ENCODE data around the gene AP2A2.
"Not testable (repeated sequence)": the region's sequence is repeated elsewhere in the genome, so short reads cannot be mapped to it uniquely, and the experiment has no call there.

AP2A2 gene

DNA sequence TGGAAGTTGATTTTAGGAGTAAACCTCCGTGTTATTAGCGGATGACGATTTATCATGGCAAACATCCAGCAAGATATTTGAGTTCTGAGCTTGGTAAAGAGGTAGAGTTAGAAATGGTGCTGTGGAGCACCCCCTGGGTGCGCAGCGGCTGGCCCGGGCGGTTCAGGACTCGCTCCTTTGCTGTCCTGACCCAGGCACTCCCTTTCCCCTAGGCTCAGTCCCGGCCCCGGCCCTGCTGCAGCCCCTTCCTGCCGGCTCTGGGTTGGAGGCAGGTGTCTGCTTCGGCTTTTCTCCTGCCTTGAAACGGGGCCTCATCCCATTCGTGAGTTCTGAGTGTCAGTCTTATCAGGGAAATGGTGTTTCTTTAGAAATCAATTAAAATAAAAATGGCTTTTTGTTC lies 33.4 kb downstream of the AP2A2 start:
- Histone ChIP-seq H3K4me3 (ENCODE audit: low read depth, low read length) (no peak overlapping the region), H3K27ac (no peak overlapping the region), H3K27me3 (ENCODE audit: insufficient read depth, low read depth, severe bottlenecking) (no peaks in the 10 kb centered on the region), H3K36me3 (peaks cover 39% of the 10 kb centered on the region), H3K9me3 (ENCODE audit: severe bottlenecking) (no peaks in the 10 kb centered on the region)
- no peak for DNase-seq
- TF ChIP-seq, protein P1, sequence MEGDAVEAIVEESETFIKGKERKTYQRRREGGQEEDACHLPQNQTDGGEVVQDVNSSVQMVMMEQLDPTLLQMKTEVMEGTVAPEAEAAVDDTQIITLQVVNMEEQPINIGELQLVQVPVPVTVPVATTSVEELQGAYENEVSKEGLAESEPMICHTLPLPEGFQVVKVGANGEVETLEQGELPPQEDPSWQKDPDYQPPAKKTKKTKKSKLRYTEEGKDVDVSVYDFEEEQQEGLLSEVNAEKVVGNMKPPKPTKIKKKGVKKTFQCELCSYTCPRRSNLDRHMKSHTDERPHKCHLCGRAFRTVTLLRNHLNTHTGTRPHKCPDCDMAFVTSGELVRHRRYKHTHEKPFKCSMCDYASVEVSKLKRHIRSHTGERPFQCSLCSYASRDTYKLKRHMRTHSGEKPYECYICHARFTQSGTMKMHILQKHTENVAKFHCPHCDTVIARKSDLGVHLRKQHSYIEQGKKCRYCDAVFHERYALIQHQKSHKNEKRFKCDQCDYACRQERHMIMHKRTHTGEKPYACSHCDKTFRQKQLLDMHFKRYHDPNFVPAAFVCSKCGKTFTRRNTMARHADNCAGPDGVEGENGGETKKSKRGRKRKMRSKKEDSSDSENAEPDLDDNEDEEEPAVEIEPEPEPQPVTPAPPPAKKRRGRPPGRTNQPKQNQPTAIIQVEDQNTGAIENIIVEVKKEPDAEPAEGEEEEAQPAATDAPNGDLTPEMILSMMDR (IDR thresholded peaks at IDR 0.05; ENCODE audit: low read depth, low read length): no peak

DNA sequence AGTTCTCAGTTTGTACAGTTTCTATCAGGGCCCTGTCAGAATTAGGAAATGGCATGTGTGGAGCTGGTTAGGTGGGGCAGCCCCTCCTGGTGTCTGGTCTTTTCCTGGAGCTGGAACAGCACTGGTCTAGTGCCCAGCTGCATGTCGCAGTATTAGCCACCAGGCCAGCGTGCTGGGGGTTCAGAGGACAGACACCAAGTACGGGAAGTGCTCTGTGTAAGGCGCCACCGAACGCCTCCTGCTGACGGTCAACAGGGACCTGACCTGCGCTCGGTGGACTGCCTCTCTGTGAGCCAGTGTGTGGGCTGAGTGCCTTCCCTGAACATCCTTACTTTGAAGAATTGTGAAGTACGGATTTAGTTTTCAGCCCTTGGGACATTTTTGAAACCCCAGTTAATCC lies 33.9 kb downstream of the AP2A2 start:
- no peak for DNase-seq
- TF ChIP-seq, protein P1 (IDR thresholded peaks at IDR 0.05; ENCODE audit: low read depth, low read length): no peak
- no peaks in the 10 kb centered on the region for H3K27me3 ChIP-seq (ENCODE audit: insufficient read depth, low read depth, severe bottlenecking)
- peaks cover 43% of the 10 kb centered on the region for H3K36me3 ChIP-seq
- no peak overlapping the region for H3K4me3 ChIP-seq (ENCODE audit: low read depth, low read length)
- H3K9me3 ChIP-seq (ENCODE audit: severe bottlenecking): no peaks in the 10 kb centered on the region
- H3K27ac ChIP-seq: no peak overlapping the region

DNA sequence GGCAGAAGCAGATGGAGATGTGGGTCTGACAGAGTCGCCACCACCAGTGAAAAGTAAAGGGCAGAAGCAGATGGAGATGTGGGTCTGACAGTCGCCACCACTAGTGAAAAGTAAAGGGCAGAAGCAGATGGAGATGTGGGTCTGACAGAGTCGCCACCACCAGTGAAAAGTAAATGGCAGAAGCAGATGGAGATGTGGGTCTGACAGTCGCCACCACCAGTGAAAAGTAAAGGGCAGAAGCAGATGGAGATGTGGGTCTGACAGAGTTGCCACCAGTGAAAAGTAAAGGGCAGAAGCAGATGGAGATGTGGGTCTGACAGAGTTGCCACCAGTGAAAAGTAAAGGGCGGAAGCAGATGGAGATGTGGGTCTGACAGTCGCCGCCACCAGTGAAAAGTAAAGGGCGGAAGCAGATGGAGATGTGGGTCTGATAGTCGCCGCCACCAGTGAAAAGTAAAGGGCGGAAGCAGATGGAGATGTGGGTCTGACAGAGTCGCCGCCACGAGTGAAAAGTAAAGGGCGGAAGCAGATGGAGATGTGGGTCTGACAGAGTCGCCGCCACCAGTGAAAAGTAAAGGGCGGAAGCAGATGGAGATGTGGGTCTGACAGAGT lies 35.7 kb downstream of the AP2A2 start:
- H3K27me3 ChIP-seq (ENCODE audit: insufficient read depth, low read depth, severe bottlenecking); H3K9me3 ChIP-seq (ENCODE audit: severe bottlenecking); H3K27ac ChIP-seq; DNase-seq; H3K4me3 ChIP-seq (ENCODE audit: low read depth, low read length): not testable (repeated sequence)
- H3K36me3 ChIP-seq: peaks cover 48% of the 10 kb centered on the region

DNA sequence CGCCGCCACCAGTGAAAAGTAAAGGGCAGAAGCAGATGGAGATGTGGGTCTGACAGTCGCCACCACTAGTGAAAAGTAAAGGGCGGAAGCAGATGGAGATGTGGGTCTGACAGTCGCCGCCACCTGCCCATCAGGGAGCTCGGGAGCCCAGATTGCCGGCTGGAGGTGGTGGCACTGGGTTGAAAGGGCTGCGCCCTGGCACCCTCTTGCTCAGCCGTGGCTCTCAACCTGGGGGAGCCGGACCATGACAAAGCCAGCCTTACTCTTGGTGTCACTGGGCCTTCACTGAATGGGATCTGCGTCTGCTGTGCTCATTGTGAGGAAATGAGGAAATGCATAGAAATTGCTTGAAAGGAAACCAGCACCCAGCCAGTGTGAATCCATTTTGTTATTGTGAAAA lies 36.3 kb downstream of the AP2A2 start:
- TF ChIP-seq, protein P1 (IDR thresholded peaks at IDR 0.05; ENCODE audit: low read depth, low read length): no peak
- H3K27ac ChIP-seq: no peak overlapping the region
- peaks cover 49% of the 10 kb centered on the region for H3K36me3 ChIP-seq
- no peaks in the 10 kb centered on the region for H3K9me3 ChIP-seq (ENCODE audit: severe bottlenecking)
- no peaks in the 10 kb centered on the region for H3K27me3 ChIP-seq (ENCODE audit: insufficient read depth, low read depth, severe bottlenecking)
- no peak for DNase-seq
- H3K4me3 ChIP-seq (ENCODE audit: low read depth, low read length): no peak overlapping the region

DNA sequence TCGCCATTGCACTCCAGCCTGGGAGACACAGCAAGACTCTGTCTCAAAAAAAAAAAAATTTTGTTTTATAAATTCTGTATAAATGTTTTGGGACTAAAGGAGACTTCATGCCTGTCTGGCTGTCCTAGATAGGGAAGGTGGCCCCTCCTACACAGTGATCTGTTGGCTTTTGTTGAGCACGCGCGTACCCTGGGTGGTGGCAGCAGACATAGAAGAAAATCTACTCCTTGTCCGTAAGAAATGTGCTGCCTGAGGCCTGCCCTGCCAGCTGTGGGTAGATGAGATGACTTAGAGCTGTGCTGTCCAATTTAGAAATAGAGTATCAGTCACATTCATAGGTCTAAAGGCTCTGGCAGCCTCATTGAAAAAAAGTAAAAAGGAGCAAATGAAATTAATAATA lies 37.0 kb downstream of the AP2A2 start:
- TF ChIP-seq, protein P1 (IDR thresholded peaks at IDR 0.05; ENCODE audit: low read depth, low read length): no peak
- DNase-seq: no peak
- Histone ChIP-seq H3K36me3 (peaks cover 49% of the 10 kb centered on the region), H3K9me3 (ENCODE audit: severe bottlenecking) (no peaks in the 10 kb centered on the region), H3K27me3 (ENCODE audit: insufficient read depth, low read depth, severe bottlenecking) (no peaks in the 10 kb centered on the region), H3K27ac (no peak overlapping the region), H3K4me3 (ENCODE audit: low read depth, low read length) (no peak overlapping the region)

DNA sequence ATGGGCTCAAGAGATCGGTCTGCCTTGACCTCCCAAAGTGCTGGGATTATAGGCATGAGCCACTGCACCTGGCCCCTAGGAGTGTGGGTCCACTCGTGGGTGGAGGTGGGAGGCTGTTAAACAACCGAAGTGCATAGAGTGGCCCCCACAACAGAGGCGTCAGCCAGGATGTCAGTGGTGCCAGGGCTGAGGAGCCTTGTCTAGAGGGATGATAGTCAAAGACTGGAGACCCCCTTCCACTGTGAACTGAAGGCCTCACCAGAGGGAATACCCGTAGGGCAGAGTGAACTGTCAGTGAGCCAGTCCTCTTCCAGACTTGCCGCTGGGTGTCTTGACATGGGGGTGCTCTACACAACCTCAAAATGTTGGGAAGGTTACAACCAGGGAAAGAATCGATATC lies 38.2 kb downstream of the AP2A2 start:
- DNase-seq: no peak
- Histone ChIP-seq H3K36me3 (peaks cover 45% of the 10 kb centered on the region), H3K4me3 (ENCODE audit: low read depth, low read length) (no peak overlapping the region), H3K27me3 (ENCODE audit: insufficient read depth, low read depth, severe bottlenecking) (no peaks in the 10 kb centered on the region), H3K9me3 (ENCODE audit: severe bottlenecking) (no peaks in the 10 kb centered on the region), H3K27ac (no peak overlapping the region)
- TF ChIP-seq, protein P1 (IDR thresholded peaks at IDR 0.05; ENCODE audit: low read depth, low read length): no peak

Data from WERI-Rb-1 (cell line).